Measurements from ENCODE around the gene AUTS2.

AUTS2 gene

DNA sequence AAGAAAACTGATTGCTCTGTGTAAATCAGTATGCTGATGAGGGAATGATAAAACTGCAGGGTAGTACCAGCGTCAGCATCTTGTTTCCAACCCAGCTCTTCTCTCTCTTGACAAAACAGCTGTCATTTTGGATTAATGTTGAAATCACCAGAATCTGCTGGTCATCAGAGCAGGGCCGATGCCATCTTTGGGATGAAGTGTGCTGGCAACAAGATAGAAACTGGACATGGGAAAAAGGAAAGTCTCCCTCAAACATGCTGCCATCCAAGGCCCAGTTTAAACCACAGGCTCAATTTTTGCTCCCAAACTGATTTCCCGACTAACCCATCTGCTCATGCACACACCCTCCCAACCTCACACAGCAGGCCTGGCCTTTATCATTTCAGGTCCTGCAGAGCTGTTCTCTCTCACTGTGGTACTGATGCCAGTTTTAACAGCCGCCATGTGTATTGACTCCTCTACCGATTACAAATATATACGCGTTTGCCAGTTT lies 285.2 kb downstream of the AUTS2 start:
- in situ Hi-C loops (cut with MboI; ENCODE audit: low pct_unique_long_range_greater_than_20kb, low sequenced_read_pairs): no loop called here
- no peak for DNase-seq

DNA sequence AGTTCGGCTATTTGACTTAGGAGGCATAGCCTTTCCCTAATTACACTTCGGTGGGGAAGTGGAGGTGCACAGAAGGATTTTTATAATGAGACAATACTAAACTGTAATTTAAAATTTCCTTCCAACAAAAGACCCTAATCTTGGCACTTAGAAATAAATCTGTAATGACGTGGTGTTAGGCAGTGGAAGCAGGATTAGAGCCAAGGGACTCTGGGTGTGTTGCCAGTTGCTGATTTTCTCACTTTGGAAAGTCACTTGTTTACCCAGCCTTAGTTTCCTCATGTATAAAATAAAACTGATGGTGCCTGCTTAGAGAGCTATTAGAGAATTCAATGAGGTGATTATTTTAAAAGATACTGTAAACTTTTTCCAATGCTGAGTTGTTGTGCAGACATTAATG lies 287.2 kb downstream of the AUTS2 start:
- in situ Hi-C loops (cut with MboI; ENCODE audit: low pct_unique_long_range_greater_than_20kb, low sequenced_read_pairs): no loop called here
- DNase-seq: no peak

DNA sequence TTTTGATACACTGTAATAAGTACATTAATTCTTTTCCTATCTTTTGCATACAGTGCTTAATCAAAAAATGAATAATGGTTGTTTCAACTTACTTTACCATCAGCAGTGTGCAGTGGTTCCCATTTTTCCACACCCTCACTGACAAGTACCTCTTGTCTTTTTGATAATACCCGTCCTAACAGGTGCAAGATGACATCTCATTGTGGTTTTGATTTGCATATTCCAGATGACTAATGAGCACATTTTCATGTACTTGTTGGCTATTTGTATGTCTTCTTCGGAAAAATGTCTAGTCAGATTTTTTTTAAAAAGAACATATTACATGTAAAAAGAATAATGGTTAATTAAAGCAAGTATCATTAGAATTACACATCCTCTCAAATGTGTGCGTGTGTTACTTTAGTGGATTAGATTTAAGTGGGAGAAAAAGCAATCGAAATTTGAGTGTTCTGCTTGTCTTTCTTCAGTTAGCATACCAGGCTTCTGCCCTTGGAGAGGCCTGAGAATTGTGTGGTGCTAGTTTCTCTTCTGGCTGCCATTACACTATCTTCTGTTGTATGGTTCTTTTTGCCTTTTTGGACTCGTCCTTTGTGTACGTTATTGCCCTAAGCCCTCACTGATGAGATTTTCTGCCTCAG lies 291.2 kb downstream of the AUTS2 start:
- in situ Hi-C loops (cut with MboI; ENCODE audit: low pct_unique_long_range_greater_than_20kb, low sequenced_read_pairs): no loop called here
- no peak for DNase-seq

DNA sequence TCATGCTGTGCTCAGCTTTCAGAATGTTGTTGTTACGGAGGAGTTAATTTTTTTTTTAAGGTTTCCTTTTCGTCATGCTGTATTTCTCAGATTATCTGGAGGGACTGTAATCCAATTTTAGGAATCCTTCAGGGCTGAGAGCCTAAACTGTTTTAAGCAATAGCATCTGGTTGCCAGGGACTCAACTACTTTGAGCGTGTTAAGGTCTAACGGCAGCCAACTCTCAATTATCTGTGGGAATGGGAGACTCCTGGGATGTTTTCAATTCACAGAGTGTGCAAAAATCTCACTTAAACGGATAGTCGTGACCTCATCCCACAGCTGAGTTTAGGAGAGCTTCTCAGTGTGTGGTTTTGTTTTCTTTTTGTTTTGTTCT lies 291.7 kb downstream of the AUTS2 start:
- in situ Hi-C loops (cut with MboI; ENCODE audit: low pct_unique_long_range_greater_than_20kb, low sequenced_read_pairs): no loop called here
- DNase-seq: no peak

DNA sequence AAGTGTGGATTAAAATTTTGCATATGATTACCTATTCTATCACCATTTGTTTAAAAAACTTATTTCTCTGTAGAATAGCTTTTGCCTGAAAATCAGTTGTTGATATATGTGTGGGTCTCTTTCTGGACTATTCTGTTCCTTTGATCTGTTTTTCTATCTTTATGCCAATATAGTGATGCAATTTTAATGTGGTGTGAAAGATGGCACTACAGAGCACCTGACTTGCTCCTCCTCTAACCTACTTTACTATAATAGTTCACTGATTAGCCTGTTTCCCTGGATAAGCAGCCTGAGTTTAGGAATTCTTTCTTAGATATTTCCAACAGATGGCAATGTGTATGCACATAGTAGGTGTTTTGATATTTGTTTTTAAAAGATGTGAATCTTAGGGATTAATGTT lies 294.5 kb downstream of the AUTS2 start:
- in situ Hi-C loops (cut with MboI; ENCODE audit: low pct_unique_long_range_greater_than_20kb, low sequenced_read_pairs): no loop called here
- no peak for DNase-seq

DNA sequence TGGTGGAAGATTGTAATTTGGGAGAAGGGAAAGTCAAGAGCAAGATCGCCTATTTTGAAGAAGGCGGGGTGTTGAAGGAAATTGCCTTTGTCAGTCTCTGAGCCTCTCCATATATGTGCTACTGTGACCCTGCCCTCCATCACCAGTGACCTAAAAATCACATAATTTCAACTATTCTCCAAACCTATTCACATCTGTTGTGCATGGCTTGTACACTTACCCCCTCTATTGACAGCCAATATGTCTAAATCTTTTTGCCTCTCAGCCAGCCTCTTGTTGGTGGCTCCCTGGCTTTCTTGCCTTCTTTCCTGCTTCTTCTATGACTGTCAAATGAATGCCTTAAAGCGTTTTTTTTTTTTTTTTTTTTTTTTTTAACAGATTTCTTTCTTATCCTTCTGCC lies 295.6 kb downstream of the AUTS2 start:
- DNase-seq: no peak
- in situ Hi-C loops (cut with MboI; ENCODE audit: low pct_unique_long_range_greater_than_20kb, low sequenced_read_pairs): no loop called here

DNA sequence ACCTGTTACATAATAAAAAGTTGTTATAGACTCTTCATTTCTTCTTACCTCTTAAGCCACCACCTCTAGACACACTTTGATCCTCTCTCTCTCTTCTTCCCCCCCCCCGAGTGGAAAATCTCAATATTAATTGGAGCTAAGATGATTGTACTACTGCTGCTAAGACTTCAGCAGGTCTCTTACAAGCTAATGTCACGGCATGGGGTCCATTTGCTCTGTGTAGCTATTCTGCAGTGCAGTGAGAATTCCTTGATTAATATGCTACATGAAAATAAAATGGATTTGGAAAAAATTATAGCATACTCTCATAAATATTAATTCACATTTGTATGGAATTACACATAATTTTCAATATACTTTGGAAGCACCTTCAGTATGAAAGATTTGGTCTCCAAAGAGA lies 297.2 kb downstream of the AUTS2 start:
- no peak for DNase-seq
- in situ Hi-C loops (cut with MboI; ENCODE audit: low pct_unique_long_range_greater_than_20kb, low sequenced_read_pairs): no loop called here

DNA sequence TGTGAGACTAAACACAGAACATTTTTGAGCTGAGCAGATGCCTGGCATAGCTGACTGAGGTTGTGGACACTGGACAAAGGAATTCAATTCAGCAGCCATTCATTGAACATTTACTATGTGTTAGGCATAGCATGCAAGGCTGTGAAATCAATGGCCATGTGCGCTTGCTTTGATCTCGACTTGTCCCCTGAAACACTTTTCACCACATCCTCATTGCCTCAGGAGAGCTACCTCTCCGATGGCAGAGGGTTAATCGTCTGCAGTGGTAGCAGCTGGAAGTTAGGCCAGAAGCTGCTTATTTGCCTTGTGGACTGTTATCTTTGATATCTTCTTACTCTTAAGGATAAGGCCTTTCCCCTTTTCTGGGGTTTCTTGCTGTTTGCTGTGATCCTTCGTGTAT lies 297.8 kb downstream of the AUTS2 start:
- DNase-seq: no peak
- in situ Hi-C loops (cut with MboI; ENCODE audit: low pct_unique_long_range_greater_than_20kb, low sequenced_read_pairs): no loop called here

DNA sequence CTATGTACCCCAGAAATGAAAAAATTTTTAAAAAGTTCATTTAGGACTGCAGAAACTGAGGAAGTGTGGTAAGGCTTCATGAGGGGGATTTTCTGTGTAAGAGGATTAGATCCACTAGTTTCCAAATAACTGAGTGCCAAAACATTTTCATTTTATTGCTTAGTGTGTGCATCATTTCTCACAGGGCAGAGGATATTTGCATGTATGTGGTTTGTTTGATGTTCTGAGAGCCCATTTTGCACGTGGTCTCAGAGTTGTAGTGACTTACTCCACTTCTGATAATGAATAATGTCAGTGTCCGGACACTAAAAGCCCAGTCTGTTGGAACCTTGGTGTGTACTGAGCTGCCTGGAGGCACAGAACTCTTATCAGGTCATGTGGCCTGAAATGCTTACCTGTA lies 299.9 kb downstream of the AUTS2 start:
- no peak for DNase-seq
- in situ Hi-C loops (cut with MboI; ENCODE audit: low pct_unique_long_range_greater_than_20kb, low sequenced_read_pairs): no loop called here

DNA sequence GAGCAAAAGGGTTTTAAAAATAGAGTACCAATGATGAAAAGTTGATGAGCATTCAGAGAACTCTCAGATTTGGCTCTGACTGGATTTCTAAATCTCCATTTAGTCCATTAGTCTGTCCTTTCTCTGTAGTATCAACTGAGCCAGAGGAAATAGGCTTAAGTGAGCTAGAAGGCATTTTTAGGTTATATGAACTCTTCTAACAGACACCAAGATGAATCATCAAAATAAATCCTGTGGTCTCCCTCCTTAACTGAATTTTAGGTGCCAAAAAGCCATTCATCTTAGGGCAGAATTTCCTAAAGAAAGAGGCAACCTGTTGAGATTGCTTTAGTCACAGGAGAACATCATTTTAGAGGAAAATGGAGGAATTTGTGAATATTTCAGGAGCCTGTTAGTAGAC lies 305.1 kb downstream of the AUTS2 start:
- in situ Hi-C loops (cut with MboI; ENCODE audit: low pct_unique_long_range_greater_than_20kb, low sequenced_read_pairs): no loop called here
- DNase-seq: no peak

DNA sequence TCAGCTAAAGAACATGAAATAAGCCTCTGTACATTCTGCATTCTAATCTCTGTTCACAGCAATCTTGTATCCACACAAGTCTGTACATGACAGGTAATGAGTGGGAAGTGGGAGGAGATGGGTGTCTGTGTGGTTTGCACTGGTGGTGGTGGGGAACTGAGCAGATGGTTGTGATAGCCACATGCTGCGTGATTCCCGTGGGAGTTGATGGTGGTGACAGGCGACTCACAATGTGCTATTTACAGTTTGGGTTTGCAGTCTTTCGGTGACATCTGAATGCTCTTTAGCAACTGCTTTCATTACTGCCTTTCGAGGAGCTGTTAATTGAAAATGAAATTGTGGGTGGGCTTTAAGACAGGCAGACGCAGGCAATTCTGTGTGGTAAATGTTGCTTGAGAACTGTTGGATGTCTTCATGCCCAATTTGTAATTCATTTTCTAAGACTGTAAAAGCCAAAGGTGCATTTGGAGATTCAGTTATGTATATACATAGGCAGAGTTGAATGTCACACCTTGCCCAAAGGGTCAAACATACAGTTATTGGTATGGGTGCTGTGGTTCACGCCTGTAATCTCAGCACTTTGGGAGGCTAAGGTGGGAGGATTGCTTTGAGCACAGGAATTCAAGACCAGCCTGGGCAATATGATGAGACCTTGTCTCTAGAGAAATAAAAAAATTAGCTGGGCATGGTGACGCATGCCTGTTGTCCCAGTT lies 308.2 kb downstream of the AUTS2 start:
- in situ Hi-C loops (cut with MboI; ENCODE audit: low pct_unique_long_range_greater_than_20kb, low sequenced_read_pairs): no loop called here
- peak; percentile 11 for DNase-seq

DNA sequence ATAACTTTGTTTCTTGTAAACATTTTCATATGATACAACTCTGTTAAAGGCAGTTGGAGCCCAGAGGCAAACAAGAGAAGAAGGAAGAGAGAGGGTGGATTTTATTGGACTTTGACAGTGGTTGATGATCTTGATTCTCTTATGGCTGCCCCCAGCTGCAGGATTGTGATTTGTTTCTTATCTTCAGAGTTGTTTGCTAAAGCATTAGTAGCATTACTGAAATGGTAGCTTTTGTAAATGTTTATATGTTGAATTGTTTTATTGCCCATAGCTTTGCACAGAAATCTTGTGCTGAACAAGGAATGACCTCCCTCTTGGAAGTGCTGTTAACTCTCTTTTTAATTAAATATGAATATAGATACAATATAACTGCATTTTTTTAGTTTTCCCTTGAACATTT lies 309.4 kb downstream of the AUTS2 start:
- in situ Hi-C loops (cut with MboI; ENCODE audit: low pct_unique_long_range_greater_than_20kb, low sequenced_read_pairs): no loop called here
- no peak for DNase-seq

DNA sequence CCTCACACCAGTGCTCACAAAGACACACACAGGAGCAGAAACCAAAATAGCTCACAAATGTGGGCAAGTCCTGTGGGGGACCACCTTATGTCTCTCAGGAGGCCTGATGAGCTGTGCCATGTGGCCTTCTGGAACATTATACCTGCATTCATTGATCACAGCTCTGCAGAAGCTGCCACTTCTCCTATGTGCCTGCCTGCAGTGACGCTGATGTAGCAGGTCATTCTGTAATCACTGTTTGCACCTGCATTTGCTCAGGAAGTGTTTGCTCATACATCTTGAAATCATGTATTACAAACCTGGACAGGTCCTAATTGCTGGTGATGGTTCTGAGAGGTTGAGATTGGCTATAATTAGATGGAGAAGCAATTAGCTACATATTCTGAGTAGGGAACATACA lies 310.2 kb downstream of the AUTS2 start:
- DNase-seq: no peak
- in situ Hi-C loops (cut with MboI; ENCODE audit: low pct_unique_long_range_greater_than_20kb, low sequenced_read_pairs): no loop called here

DNA sequence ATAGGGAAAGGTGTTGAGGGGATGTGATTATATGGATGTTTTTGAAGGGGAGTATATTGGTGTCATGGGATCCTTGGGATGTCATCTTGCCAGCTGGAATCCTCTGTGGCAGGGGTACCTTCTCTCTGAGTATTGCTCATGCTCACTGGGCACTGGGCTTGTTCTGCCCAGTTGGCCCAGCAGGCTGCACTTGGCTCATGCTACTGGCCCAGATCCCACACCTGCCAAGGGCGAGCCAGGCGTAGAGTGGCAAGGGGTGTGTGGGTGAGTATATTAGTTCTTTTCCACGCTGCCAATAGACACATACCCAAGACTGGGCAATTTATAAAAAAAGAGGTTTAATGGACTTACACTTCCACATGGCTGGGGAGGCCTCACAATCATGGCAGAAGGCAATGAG lies 311.9 kb downstream of the AUTS2 start:
- in situ Hi-C loops (cut with MboI; ENCODE audit: low pct_unique_long_range_greater_than_20kb, low sequenced_read_pairs): no loop called here

DNA sequence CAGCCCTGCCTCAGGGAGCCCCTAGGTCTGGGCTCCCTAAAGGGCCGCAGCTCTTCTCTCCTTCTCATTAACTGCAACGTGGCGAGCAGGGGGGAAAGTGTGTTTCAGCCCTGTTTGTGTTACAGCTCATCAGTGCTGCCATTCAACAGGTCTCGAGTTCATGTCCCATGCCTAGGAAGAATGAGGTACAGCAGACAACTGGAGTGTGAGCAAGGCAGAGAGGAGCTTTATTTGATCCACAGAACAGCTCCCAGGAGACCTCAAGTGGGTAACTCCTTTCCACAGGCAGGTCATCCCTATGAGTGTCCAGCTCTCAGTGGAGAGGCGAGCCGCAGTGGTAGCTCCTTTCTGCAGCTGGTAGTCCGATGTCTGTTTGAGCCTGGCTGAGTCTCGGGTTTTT lies 313.1 kb downstream of the AUTS2 start:
- DNase-seq: no peak
- in situ Hi-C loops (cut with MboI; ENCODE audit: low pct_unique_long_range_greater_than_20kb, low sequenced_read_pairs): no loop called here

More for the DNA sequence above, 311.9 kb downstream of the AUTS2 start:
- no peak for DNase-seq

DNA sequence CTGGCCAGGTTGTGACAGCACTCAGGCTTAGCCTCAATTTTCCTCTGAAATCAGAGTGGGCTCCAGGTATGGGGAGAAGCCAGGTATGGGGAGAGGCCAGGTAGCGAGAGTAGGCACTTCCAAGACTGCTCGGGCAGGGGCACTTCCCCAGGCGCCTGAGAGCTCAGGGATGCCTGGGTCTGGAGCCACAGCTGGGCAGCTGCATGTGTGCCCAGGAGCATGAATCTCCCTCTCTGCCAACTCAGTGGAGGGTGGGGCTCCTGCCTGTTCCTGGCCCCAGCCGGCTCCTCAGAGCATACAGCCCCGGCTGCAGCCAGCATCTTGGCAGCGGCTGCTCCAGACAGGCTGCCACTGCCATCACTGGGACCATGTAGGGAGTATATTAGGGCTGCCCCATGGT lies 313.9 kb downstream of the AUTS2 start:
- DNase-seq: no peak
- in situ Hi-C loops (cut with MboI; ENCODE audit: low pct_unique_long_range_greater_than_20kb, low sequenced_read_pairs): no loop called here

DNA sequence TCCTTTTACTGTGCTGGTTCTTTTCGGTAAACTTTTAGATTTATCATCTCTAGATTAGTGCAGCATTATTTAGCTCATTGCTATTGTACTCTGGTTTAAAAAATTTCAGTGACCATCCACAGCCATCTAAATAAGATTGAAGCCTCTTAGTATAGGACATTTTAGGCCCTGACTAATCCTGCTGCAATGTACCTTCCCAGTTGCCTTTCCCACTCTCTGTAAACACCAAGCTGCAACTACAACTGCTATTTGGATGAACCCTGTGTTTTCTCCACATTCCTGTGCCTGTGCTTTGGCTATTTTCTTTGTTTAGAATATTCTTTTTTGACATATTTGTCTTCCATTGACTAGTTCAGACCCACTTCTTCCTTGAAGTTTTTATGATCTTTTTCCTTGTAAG lies 314.6 kb downstream of the AUTS2 start:
- no peak for DNase-seq
- in situ Hi-C loops (cut with MboI; ENCODE audit: low pct_unique_long_range_greater_than_20kb, low sequenced_read_pairs): no loop called here

DNA sequence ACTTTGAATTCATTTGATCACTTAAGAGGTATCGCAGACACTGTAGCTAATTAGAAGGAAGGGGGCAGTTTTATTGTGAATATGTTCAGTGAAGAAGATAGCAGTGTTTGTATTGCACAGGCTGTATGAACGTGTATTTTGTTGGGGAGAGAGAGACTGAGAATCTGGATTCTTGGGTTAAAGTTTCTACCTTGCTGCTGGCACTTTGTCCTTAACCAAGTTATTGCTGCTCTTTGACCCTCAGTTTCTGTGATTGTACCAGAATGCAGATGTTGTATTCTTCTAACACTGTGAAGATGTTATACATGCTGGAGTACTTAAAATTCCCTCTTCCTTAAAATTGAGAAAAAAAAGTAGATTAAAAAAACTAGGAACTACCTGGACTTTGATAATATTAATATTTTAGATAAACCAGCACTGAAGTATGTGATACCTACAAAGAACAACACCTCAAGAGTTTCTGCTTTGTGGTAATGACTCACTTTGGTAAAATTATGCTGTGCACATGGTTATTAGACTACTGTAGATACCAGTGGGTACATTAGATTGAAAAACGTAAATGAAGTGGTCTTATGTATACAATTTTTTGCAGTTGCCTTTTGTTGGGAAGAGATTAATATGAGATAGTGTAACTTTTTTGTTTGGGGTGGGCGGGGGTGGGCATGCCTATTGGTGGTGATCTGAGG lies 321.3 kb downstream of the AUTS2 start:
- in situ Hi-C loops (cut with MboI; ENCODE audit: low pct_unique_long_range_greater_than_20kb, low sequenced_read_pairs): no loop called here
- DNase-seq: no peak

DNA sequence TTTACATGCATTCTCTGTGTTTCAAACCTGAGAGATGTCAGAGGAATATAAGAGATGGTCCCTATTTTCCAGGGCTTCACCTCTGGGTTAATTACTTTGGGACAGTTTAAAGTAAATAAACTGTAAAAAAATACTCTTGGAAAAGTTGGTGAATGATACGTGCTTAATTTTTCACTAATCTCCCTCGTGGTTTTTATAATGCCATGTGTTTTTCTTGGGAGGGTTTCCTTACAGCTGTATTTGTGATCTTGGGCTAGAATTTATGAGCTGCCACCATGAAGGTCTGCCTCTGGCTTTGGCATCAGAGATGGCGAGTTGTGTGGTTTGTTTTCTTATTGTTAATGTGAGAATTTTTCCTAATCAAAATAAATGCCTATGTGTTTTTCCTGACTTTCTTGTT lies 322.5 kb downstream of the AUTS2 start:
- in situ Hi-C loops (cut with MboI; ENCODE audit: low pct_unique_long_range_greater_than_20kb, low sequenced_read_pairs): no loop called here
- no peak for DNase-seq

DNA sequence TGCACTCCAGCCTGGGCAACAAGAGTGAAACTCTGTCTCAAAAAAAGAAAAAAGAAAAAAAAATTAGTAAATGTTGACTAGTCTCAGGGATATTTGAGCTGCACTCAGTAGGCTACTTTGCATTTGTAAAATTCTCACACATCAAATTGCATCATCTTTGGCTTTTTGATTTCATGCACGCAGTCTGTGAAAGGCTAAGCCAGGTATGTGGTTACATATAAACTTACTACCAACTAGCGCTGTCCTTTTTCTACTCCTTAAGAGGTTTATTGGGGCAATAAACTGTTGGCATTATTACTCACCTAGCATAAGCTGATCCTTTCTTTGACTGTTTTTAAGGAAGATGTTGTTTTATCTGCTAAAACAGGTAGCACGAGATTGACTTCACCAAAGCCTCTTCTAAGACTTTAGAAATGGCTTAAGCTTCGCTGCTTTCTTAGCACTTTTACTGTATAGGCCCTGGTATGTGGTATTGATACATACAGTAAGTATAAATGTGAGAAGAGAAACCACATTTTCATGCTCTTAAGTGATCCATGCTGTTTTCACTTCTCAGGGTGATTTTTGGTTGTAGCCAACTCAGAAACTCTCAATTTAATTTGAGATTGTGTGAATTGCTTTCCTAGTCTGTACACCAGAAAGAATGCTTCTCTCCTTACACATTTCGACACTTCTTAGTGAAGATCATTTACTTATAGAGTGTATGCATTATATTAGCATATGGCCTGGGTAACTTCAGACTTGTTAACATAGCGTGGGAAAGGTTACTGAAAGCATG lies 323.9 kb downstream of the AUTS2 start:
- no peak for DNase-seq

More for the DNA sequence above, 323.9 kb downstream of the AUTS2 start:
- in situ Hi-C loops (cut with MboI; ENCODE audit: low pct_unique_long_range_greater_than_20kb, low sequenced_read_pairs): no loop called here

Measured in KBM-7 (cell line).